Measurements from ENCODE around the gene FADS2.
A peak's percentile ranks its signal among the peaks of the same experiment; 100 is the strongest.

The FADS2 gene

DNA sequence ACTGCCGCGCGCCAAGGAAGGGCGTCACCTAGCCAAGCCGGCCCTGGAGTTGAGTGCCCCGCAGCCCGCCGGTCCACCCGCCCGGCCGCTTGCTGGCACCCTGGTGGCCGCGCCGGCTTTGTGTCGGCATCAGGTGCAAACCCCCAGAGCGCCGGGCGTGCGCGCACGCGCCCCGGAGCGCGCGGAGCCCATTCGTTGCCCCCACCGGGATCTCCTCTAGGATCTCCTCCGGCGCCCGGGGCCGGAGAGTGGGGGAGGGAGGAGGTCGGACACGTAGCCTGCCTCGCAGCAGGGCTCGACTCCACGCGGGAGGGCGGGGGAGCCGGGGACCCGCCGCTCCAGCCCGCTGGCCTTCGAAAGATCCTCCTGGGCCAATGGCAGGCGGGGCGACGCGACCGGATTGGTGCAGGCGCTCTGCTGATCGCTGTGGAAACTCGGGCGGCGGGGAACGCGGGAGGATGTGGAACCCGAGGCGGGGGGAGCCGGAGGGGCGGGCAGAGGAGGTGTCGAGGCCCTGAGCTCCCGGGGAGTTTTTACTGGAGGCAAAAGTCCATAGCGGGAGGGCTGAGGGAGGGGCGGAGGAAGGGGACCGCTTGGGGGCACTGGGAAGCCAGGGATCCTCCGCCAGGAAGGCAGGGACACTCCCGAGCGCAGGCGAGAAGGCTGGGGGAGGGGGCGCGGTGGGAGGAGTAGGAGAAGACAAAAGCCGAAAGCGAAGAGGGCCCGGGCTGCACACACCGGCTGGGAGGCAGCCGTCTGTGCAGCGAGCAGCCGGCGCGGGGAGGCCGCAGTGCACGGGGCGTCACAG is at the start of gene FADS2:
Gene FADS2, plus strand, starts transcription at position 730 of the 808 bp plus-strand sequence. CDS start 91 bp downstream, outside the sequence.
- DNase-seq (ENCODE audit: low read depth in 3 of 3) = peak in 2 of 3 experiments; percentile 16 to 27

DNA sequence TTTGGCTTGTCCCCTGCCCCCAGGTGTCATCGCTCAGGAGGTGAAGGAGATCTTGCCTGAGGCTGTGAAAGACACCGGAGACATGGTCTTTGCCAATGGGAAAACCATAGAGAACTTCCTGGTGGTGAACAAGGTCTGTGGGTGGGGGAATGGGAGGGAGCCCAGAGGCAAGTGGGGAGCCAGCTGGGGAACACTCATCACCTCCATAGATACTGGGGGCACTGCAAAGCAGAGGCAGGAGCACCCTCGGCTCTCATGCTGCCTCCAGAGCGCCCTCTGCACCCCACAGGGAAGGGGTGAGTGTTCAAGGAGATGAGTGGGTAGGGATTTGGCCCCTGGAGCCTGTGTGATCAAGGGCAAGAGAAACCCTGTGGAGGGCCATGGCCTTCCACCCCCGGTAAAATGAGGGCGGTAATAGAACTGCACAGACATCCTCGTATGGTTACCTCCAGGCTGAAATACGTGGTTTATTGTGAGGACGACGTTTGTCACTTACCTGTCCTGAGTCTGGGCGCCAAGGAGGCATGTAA is 49.7 kb upstream of the FADS2 start:
- DNase-seq (ENCODE audit: low read depth in 3 of 3) = no peak

DNA sequence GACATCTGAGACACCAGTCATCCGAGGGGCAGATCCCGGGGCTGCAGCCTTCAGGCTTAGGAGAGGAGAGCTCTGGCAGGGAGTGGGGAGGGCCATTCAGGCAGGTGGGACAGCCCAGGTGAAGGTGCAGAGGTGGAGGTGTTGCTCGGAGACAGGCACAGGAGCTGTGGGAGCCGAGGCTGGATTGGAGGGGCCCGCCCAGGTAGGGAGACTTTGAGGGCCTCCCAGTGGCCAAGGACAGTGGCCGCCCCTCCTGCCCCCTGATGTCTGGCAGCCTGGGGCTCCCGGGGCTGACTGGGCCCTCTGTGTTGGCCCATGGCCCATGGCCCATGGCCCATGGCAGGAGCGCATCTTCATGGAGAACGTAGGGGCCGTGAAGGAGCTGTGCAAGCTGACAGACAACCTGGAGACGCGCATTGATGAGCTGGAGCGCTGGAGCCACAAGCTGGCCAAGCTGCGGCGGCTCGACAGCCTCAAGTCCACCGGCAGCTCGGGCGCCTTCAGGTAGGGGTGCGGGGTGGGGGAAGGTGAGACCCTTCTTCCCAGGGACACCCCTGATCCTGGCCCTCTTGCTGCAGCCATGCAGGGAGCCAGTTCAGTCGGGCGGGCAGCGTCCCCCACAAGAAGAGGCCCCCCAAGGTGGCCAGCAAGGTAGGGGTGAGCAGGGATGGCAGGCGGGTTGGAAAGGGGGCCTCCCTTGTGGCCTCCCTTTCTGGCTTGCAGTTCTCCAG is 49.0 kb upstream of the FADS2 start:
- no peak for DNase-seq (ENCODE audit: low read depth in 3 of 3)

DNA sequence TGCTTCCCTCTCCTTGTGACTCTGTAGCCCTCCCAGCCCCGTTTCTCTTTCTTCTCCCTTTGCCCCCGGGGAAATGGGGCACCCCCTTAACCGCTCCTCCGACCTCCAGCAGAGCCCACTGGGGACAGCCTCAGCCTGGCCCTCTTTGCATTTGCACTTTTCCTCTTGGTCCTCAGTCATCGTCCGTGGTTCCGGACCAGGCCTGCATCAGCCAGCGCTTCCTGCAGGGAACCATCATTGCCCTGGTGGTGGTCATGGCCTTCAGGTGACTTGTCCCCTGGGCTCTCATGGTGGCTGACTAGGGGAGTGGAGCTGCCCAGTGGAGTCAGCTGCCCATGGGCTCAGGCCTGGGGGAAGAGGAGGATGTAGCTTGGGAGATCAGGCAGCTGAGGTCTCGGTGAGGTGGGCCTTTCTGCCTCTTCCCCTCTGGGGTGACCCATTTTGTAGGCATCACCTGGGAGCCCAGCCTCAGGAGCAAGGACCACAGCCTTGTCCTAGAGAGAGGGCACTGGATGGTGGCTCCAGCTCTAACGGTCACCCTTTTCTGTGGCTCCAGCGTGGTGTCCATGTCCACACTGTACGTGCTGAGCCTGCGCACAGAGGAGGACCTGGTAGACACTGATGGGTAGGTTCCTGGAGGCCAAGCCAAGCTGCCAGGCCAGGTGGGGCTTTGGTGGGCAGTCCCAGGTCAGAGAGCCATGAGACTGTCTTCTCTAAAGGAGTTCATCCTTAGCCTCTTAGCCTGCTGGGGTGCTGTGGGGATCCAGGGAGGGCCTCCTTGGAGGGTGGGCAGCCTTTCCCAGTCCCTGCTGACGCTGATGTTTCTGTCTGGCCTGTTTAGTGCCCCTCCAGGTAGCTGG is 48.2 kb upstream of the FADS2 start:
- no peak for DNase-seq (ENCODE audit: low read depth in 3 of 3)

DNA sequence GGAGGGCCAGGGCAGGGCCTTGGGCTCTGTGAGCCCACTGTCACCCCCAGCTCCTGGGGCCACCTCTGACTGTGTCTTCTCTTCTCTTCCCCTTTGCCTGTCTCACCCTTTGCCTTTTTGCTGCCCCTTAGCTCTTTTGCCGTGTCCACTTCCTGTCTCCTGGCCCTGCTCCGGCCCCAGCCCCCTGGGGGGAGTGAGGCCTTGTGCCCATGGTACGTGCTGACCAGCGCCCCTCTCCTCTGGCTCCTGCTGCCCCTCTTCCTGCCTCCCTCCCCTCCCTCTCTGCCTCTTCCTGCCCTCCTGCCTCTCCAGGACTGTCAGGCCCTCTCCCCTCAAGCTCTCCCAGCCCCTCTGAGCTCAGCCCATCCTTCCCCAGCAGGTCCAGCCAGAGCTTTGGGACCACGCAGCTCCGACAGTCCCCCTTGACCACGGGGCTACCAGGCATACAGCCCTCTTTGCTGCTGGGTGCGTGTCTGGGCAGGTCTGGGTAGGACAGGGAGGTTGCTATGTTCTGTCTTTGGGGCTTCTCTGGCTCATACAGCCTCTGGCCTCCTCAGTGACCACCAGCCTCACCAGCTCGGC is 47.4 kb upstream of the FADS2 start:
- no peak for DNase-seq (ENCODE audit: low read depth in 3 of 3)

DNA sequence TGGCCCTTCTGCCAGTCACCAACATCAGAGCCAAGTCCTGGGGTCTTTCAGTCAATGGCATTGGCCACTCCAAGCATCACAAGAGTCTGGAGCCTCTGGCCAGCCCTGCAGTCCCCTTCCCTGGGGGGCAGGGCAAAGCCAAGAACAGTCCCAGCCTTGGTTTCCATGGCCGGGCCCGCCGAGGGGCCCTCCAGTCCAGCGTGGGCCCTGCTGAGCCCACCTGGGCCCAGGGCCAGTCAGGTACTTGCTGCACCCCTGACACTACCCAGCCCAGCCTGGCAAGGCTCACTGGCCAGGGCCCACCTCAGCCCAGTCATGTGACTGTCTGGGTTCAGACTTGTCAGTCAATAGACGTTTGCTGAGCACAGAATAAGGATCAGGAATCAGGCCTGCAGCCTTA is 46.5 kb upstream of the FADS2 start:
- no peak for DNase-seq (ENCODE audit: low read depth in 3 of 3)

DNA sequence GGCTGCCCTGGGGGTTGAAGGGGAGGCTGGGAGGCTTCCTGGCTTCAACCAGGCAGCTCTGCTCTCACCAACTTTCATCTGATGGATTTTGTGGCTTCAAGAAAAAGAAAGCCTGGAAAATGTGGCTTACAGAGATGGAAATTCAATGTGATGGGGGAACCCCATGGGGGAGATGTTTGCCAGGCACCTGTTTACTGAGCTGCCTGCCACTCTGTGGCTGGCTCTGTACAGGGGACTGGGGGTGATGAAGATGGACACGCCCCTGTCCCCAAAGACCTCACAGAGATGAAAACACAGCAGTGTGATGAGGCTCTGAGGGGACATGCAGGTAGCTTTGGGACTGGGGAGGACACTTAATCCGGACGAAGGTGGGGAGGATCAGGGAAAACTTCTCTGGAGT is 45.8 kb upstream of the FADS2 start:
- DNase-seq (ENCODE audit: low read depth in 3 of 3) = no peak

DNA sequence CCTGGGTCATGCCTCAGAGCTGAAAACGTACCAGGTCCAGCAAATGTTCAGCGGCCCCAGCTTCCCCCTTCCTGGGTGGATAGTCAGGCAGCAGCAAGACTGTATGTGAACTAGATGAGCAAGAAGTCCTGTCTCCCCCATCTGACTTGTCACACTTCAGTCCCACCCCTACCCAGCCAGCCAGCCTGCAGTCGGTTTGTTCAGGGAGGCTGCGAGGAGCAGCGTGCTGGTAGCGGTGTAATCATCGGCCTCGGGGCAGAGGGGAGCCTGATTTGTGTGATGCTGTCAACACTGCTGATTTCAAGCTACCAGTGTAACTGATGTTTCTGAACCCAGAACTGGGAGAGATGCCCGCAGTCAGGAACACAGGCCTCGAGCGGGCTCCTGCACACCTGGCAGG is 45.3 kb upstream of the FADS2 start:
- DNase-seq (ENCODE audit: low read depth in 3 of 3) = no peak

DNA sequence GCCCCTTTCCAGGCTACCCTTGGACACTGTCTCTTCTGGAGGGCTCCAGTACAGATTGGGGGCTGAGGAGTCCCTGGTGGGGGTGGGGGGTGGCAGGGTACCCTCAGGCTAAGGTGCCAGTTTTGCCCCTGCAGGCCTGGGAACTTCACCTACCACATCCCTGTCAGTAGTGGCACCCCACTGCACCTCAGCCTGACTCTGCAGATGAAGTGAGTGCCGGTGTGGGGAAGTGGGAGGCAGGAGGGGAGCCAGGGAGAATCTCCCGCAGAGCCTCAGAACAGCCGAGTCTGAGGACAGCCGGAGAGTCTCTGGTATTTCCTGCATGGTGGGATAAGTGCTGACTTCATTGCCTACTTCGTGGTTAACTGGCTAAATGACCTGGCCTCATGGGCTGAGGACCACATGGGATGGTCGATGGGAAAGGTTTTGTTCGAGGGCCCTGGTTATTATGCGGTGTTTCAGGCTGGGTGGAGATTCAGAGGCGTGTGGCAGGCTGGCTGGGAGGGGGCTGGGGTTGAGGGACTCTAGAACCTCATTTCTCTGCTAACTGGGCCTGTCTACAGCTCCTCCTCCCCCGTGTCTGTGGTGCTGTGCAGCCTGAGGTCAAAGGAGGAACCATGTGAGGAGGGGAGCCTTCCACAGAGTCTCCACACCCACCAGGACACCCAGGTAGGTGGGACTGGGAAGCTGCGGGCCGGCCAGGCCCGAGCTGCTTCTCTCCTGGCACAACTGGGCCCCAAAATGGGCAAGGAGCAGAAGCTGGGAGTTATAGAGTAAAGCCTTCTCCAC is 44.2 kb upstream of the FADS2 start:
- DNase-seq (ENCODE audit: low read depth in 3 of 3) = no peak

DNA sequence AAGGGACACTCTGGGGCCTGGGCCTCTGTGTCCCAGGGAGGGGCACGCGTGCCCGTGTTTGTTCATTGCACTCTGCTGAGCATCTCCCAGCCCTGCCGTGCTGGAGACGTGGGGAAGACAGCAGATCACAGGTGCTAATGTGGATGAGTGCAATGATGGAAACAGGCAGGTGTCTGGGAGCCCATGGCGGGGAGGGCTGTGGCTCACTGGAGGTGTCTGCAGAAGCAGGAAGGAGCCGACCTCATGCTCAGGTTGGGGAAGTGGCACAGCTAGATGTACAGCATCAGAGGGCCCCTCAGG is 43.6 kb upstream of the FADS2 start:
- no peak for DNase-seq (ENCODE audit: low read depth in 3 of 3)

DNA sequence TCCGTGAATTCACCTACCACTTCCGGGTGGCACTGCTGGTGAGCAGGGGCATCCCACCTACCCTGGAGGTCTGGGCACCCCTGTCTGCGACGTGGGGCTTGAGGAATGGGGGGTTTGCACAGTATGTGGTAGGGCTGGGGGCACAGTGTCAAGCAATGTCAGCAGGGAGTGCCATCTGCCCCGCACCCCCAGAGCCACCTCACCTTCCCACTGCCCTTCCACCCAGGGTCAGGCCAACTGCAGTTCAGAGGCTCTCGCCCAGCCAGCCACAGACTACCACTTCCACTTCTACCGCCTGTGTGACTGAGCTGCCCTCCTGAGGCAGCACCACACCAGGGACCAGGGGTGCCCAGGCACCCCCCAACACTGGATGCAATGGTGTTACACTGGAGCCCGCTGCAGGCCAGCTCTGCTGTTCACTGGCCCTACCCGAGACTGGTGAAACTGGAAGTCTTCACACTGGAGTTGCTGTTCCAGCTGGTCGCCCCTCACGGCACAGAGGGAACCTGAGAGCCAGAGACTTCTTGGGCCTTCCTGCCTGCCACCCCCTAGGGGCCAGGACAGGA is 42.2 kb upstream of the FADS2 start:
- DNase-seq (ENCODE audit: low read depth in 3 of 3) = no peak

DNA sequence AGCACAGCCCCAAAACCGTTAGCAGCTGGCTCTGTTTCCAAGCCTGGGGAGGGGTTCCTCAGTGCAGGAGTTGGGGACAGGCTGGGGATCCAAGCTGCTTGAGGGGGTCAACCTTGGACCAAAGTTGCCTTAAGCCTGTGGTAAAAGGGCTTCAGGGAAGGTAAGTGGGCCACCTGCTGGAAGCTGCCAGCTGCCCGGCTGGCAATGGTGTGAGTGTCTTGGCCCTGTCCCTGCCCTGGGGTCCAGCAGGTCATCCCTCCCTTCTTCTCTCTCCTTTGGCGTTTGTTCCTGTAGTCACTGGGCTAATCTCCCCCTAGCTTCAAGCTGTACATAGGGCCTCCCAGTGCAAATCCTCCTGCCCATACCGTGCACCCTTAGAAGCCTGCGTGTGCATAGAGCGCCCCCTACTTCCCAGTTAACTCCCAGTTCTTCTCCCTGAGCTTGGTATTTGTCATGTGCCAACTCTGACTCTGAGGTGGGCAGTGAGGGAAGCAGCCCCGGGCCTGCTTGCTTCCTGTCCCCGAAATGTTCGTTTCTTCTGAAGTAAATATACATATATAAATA is 40.1 kb upstream of the FADS2 start:
- no peak for DNase-seq (ENCODE audit: low read depth in 3 of 3)

DNA sequence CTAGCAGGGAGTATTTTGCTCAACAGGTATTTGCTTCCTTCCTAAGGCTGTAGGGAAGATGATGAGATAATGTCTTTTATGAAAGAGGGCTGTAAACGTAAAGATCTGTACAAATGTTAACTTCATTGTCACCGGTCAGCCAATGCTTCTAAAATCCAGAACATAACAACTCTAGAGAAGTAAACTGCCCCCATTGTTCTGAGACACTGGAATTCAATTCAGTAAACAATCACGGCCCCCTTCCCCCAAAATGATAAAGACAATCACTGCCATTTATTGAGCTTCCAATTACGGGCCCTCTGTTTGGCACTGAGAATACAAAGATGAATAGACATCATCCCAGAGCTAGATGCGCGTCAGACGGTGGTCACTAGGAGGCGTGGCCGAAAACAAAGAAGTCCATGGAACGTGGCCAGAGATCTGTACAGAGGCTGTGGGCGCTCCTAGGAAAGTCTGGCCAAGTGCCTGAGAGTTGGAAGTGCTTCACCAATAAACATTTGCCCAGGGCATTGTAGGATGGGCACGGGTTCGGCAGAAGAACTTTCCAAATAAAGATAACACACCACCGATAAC is 36.3 kb upstream of the FADS2 start:
- DNase-seq (ENCODE audit: low read depth in 3 of 3) = no peak

DNA sequence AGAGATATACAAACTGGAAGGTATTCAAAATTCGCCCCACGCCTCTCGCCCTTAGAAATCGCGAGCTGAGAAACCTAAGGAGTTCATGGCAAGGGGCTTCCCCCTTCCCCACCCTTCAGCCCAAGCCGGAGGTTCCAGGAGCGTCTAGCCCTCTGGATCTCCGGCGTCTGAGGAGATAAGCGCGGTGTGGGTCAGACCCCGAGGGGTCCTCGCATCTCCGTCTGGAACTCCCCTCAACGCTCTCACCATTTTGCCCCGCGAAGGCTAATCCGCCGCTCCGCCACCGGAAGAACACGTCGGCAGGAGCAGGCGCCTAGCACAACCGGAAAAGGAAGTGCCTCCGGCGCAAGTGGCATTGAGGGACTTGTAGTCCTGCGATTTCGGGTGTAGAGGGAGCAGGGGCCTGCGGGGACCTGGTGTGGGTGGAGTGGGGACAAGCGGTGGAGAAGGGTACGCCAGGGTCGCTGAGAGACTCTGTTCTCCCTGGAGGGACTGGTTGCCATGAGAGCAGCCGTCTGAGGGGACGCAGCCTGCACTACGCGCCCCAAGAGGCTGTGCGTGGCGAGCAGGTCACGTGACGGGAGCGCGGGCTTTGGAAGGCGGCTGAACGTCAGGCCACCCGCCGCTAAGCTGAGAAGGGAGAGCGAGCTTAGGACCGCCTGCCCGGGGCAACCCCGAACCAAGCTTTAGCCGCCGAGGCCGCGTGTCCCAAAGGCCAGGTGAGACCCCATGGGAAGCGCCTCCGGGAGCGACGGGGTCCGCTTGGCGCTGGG is 35.6 kb upstream of the FADS2 start, which contains the start of the genes FEN1 and TMEM258:
Gene FEN1, plus strand, starts transcription at position 602 of the 773 bp plus-strand sequence. CDS start 2,451 bp downstream, outside the sequence.
Gene TMEM258, minus strand, starts transcription at position 290 of the 773 bp plus-strand sequence. Its CDS starts 41 bp downstream, at position 249.
- peak; percentile 68 to 75 (median 70) for DNase-seq (ENCODE audit: low read depth in 3 of 3)

DNA sequence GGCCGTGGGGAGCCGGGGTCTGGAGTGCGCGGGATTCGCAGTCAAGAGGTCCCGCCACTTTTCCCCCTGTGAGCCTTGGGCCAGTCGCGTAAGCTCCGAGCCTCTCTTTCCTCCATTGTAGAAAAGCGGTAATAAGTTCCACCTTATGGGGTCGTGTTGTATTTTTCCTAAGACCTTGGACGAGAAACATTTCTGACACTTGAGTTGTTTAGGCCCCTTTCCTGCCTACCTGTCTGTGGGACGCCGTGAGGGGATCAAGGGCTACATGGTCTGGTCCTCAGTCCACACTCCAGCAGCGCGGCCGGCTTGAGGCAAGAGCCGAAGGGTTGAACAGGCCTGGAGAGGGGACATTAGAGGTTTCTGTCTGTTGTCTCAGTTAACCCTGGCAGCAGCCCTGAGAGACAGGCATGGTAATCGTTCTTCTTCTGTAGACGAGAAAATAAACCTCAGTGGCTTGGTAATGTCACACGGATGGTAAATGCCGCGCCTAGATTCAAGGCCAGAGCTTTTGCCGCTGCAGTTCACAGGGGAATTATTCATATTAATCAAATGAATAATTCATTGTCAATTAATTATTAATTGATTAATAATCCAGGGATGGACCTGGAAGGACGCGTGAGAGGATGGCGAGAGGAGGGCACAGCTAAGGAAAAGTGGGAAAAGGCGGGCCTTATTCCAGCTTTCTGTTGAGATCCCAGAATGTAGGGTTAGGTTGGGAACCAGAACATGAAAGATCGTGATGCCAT is 34.8 kb upstream of the FADS2 start:
- DNase-seq (ENCODE audit: low read depth in 3 of 3) = no peak

DNA sequence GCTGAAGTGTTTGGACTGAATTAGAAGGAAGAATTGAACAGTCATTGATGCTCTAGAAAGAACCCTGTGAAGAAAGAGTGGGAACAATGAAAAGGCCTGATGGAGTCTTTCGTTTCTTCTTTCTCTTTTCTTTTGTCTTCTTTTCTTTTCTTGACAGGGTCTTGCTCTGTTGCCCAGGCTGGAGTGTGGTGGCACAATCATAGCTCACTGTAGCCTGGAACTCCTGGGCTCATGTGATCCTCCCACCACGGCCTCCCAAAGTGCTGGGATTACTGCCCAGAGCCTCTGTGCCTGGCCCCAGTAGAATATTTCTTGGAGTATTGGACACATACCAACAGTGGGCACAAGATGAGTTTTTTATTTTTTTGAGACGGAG is 34.3 kb upstream of the FADS2 start:
- no peak for DNase-seq (ENCODE audit: low read depth in 3 of 3)

DNA sequence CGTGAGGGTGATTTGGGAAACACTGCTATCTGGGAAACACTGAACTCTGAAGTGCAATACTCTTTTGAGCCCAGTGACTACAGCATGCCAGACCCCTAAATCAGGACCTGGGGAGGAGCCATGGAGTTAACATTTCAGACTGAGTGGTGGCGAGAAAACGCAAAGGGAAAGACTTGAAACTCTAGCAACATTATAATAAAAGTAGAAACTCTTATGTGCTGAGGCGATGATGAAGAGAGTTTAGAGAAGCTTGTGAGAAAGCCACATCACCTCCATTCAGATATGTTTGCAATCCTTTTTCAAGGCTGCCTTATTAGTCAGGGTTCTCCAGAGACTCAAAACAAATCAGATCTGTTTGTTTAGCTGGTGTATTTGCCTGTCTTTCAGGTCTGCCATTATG is 33.5 kb upstream of the FADS2 start:
- DNase-seq (ENCODE audit: low read depth in 3 of 3) = no peak

DNA sequence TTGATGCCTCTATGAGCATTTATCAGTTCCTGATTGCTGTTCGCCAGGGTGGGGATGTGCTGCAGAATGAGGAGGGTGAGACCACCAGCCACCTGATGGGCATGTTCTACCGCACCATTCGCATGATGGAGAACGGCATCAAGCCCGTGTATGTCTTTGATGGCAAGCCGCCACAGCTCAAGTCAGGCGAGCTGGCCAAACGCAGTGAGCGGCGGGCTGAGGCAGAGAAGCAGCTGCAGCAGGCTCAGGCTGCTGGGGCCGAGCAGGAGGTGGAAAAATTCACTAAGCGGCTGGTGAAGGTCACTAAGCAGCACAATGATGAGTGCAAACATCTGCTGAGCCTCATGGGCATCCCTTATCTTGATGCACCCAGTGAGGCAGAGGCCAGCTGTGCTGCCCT is 32.6 kb upstream of the FADS2 start:
- DNase-seq (ENCODE audit: low read depth in 3 of 3) = no peak

Measured in stimulated activated CD4-positive, alpha-beta T cell treated with anti-CD3 and anti-CD28 coated beads, TNF-alpha, amount 100 ng/mL, for 4 hours (primary cell).